ENCODE measurements around the gene TRIM2.
"Not testable (repeated sequence)": the region's sequence is repeated elsewhere in the genome, so short reads cannot be mapped to it uniquely, and the experiment has no call there.

Gene TRIM2

DNA sequence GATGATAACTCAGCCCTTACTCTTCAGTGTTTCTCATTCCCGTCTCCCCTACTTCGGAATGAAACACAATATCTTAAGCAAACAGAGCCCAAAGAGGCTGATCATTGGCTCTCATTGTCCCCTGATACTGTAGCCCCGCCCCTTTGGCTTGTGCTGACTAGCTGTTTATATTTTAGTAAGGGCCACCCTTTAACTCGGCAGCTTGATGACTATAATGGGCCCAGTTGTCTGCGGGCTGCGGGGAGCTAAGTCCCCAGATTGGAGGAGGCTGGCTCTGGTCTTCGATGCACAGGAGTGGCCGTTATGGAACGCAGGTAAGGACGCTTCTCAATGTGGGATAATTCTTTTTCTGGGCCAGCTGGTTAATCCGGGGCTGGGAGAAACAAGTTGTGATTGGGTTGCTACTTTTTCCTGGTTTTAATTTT is at the start of gene TRIM2:
Gene TRIM2, plus strand, starts transcription at position 197 of the 425 bp plus-strand sequence. Its CDS starts 88 bp downstream, at position 285.
- Mint-ChIP-seq H3K27ac (peak within 1 kb of the TSS; percentile 26), H3K9me3 (no peaks in the 10 kb centered on the region), H3K36me3 (ENCODE audit: low read depth) (no peaks in the 10 kb centered on the region), H3K27me3 (peaks cover under 1% of the 10 kb centered on the region), H3K4me1 (ENCODE audit: low read depth) (peaks cover 31% of the 10 kb centered on the region), H3K4me3 (peak within 1 kb of the TSS; percentile 45)

DNA sequence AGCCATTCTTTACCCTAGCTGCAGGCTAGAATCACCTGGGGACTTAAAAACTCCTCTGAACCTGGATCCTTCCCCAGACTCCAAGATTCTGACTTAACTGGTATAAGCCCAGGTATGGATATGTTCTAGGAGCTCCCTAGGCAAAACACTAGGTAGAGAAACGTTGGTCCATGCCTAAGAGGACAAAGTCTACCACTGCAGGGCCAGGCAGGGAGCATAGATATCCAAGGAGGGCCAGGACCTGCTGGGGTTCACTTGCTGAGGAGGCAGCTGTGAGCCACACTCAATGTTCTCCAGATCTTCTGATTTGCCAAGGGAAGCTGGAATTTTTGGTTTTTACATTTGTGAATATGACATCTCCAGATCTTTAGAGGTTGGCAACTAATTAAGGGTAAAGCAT is 48.6 kb upstream of the TRIM2 start:
- H3K4me1 Mint-ChIP-seq (ENCODE audit: low read depth): peaks cover 78% of the 10 kb centered on the region

DNA sequence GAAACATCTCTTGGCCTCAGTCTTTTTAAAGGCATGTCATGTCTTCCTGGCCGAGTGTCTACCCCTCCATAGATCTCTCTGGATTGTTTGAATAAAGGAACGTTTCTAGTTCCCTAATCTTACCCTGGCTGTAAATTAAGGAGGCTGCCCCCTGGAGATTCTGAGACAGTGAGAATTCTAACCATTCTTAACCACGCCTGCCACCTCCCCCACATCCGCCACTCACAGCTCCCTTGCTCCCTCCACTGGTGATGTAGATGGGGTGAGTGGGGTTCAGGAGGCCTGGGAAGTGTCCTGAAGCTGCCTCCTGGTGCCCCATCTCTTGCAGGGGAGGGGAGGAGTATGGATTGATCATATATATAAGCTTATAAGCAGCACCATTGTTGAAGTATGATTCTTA is 48.0 kb upstream of the TRIM2 start:
- Mint-ChIP-seq H3K4me1 (ENCODE audit: low read depth) (peaks cover 81% of the 10 kb centered on the region), H3K4me3 (no peak overlapping the region), H3K27ac (no peak overlapping the region), H3K9me3 (no peaks in the 10 kb centered on the region), H3K36me3 (ENCODE audit: low read depth) (no peaks in the 10 kb centered on the region), H3K27me3 (peaks cover 35% of the 10 kb centered on the region)

More for the DNA sequence above, 48.6 kb upstream of the TRIM2 start:
- H3K4me3 Mint-ChIP-seq: no peak overlapping the region
- no peaks in the 10 kb centered on the region for H3K9me3 Mint-ChIP-seq
- H3K27me3 Mint-ChIP-seq: peaks cover 38% of the 10 kb centered on the region
- no peaks in the 10 kb centered on the region for H3K36me3 Mint-ChIP-seq (ENCODE audit: low read depth)
- H3K27ac Mint-ChIP-seq: no peak overlapping the region

DNA sequence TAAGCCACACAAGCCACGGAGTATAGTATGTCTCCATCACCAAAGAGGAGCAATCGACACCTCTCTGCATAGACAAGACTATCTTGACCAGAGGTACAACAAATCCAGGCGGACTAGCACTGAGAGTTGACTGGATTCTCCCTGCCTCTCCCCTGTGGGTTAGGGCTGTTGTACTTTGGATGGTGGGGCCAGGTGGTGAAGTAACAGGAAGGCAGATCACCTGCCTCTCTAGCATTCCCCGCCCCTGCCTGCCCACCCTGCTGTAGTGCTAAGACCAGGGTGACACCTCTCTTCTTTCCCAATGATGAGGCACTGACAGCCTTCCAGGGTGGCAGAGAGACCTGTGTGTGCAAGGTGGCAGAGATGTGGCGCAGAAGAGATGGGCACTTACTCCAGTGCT is 47.5 kb upstream of the TRIM2 start:
- peaks cover 78% of the 10 kb centered on the region for H3K4me1 Mint-ChIP-seq (ENCODE audit: low read depth)
- H3K9me3 Mint-ChIP-seq: no peaks in the 10 kb centered on the region
- no peak overlapping the region for H3K4me3 Mint-ChIP-seq
- peaks cover 34% of the 10 kb centered on the region for H3K27me3 Mint-ChIP-seq
- no peaks in the 10 kb centered on the region for H3K36me3 Mint-ChIP-seq (ENCODE audit: low read depth)
- no peak overlapping the region for H3K27ac Mint-ChIP-seq

DNA sequence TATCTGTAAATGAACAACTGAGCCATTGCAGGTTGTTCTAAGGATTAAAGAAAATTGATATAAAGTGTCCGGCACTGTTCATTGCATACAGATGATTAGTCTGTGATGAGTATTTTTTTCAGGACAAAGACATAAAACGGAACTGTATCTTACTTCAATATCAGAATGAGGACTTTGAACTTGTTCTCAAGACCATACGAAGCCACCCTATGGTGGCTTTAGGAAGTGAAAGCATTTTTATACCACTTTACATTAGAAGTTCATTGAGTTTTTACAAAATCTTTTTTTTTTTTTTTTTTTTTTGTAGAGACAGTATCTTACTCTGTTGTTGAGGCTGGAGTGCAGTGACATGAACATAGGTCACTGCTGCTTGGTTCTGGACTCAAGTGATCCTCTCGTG is 45.2 kb upstream of the TRIM2 start:
- H3K4me1 Mint-ChIP-seq (ENCODE audit: low read depth): peaks cover 56% of the 10 kb centered on the region
- no peaks in the 10 kb centered on the region for H3K36me3 Mint-ChIP-seq (ENCODE audit: low read depth)
- H3K27me3 Mint-ChIP-seq: peaks cover 34% of the 10 kb centered on the region
- no peak overlapping the region for H3K27ac Mint-ChIP-seq
- no peaks in the 10 kb centered on the region for H3K9me3 Mint-ChIP-seq
- no peak overlapping the region for H3K4me3 Mint-ChIP-seq

DNA sequence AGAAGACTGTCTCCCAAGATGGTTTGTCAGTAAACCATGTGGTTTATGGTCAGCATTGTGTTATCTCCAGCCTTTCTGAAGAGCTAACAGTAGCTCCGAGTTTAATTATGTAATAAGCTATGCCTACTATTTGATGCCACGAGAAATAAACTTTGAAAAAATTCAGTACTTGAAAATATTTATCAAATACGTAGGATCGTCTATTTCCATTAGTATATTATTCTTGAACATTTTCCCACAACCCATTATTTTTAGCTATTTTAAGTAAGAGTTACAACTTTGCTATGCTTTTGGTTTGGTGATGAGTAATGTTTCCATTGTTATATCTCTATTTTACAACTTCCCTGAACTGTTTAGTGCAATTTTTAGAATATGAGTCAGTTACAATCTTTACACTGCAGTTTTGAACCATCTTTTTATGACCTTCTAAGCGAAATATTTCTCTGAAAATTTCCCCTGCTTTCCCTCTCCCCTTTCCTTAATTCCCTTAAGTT is 44.5 kb upstream of the TRIM2 start:
- peaks cover 30% of the 10 kb centered on the region for H3K27me3 Mint-ChIP-seq
- peaks cover 52% of the 10 kb centered on the region for H3K4me1 Mint-ChIP-seq (ENCODE audit: low read depth)
- peak overlapping the region; percentile 71 for H3K27ac Mint-ChIP-seq
- no peaks in the 10 kb centered on the region for H3K36me3 Mint-ChIP-seq (ENCODE audit: low read depth)
- H3K9me3 Mint-ChIP-seq: no peaks in the 10 kb centered on the region
- peak overlapping the region; percentile 40 for H3K4me3 Mint-ChIP-seq

DNA sequence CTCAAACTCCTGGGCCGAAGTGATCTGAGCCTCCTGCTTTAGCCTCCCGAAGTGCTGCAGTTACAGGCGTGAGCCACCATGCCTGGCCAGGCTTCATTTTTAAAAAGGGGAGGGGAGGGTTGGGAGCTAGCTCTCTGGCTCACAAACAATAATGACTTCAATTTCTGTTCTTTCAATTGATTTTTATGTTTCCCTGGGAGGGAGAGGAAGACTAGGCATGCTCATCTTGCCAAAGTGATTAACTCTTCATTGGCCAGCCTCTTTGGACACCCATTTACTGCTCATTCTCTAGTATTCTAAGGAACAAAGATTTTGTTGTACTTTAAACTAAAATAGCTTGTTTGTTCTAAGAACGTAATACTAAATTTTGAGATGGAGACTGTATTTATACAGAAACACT is 43.4 kb upstream of the TRIM2 start:
- Mint-ChIP-seq H3K27me3 (peaks cover 24% of the 10 kb centered on the region), H3K27ac (no peak overlapping the region), H3K4me3 (no peak overlapping the region), H3K9me3 (no peaks in the 10 kb centered on the region), H3K4me1 (ENCODE audit: low read depth) (peaks cover 44% of the 10 kb centered on the region), H3K36me3 (ENCODE audit: low read depth) (no peaks in the 10 kb centered on the region)

DNA sequence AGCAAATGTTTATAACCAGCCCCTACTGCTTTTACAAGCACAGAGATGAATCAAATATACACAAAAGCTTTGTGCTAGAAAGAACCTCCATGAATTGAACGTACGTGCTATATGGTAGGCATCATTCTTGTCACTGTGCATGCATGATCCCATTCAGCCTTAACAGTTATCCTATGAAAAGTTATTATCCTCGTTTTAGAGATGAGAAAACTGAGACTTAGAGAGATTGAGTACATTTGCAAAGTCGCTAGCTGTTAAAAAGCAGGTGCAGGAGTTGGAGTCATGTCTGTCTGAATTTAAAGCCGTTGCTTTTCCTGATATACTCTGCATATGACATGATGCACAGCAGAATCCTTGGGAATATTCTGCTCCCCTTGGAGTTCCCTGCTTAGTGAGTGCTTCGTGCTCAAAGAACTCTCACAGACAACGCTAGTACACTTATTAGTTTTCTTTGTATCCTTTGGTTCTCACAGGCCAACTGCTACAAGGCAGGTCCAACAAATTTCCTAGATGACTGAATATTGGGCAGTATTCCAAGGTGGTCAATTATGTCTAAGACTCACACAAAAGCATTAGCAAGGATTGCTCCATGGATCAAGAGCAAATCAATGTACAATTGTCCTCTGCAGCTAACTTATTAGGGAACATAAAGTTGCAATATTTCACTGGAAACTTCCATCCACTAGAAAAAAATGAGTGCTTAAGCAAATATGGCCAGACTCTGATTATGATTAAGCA is 42.8 kb upstream of the TRIM2 start:
- Mint-ChIP-seq H3K4me1 (ENCODE audit: low read depth) (peaks cover 38% of the 10 kb centered on the region), H3K27ac (no peak overlapping the region), H3K9me3 (no peaks in the 10 kb centered on the region), H3K4me3 (no peak overlapping the region), H3K36me3 (ENCODE audit: low read depth) (no peaks in the 10 kb centered on the region), H3K27me3 (peaks cover 21% of the 10 kb centered on the region)

GRCh38 chr4:153165236-153165635 is 39.0 kb upstream of the TRIM2 start:
- not testable (repeated sequence) for H3K4me3 Mint-ChIP-seq; H3K4me1 Mint-ChIP-seq (ENCODE audit: low read depth); H3K36me3 Mint-ChIP-seq (ENCODE audit: low read depth); H3K27ac Mint-ChIP-seq; H3K9me3 Mint-ChIP-seq
- peaks cover 24% of the 10 kb centered on the region for H3K27me3 Mint-ChIP-seq

DNA sequence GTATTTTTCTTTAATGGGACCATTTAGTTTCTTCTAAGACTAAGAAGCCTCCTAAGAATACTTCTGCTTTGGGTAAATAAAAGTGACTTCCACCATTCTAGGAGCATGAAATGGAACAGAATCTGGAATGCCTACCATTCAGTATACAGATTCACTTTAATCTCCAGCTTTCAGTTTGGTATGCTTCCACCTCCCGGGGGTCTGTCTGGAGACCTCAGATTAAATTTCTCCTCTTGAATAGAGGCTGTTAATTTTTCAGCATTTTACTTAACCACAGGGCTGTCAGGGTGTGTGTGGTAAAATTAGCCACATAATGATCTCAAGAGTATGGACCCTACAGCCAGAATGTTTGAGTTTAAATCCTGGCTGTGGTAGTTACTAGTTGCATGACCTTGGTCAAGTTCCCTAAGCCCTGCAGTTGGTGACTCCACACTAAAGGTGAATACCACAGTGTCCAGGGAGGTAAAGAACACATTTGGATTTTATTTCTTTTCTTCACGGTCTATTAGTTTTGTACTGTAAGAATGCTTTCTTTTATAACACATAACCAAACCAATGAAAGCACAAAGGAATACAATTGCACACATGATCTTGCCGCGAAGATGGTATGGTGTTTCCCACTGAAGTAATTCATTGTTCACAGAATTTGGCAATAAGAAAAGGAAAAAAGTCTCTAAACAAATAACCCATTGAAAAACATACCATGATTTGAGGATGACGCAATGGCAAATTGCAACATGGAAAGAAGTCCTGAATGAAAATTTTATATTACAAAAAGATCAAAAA is 37.3 kb upstream of the TRIM2 start:
- H3K27me3 Mint-ChIP-seq: peaks cover 19% of the 10 kb centered on the region
- no peak overlapping the region for H3K4me3 Mint-ChIP-seq
- H3K27ac Mint-ChIP-seq: no peak overlapping the region
- H3K9me3 Mint-ChIP-seq: no peaks in the 10 kb centered on the region
- H3K36me3 Mint-ChIP-seq (ENCODE audit: low read depth): no peaks in the 10 kb centered on the region
- no peaks in the 10 kb centered on the region for H3K4me1 Mint-ChIP-seq (ENCODE audit: low read depth)

- Mint-ChIP-seq H3K4me1 (ENCODE audit: low read depth) (no peaks in the 10 kb centered on the region), H3K27ac (no peak overlapping the region), H3K27me3 (peaks cover 14% of the 10 kb centered on the region), H3K9me3 (no peaks in the 10 kb centered on the region), H3K36me3 (ENCODE audit: low read depth) (no peaks in the 10 kb centered on the region), H3K4me3 (no peak overlapping the region)
Measured at GRCh38 chr4:153169776-153170175, 34.5 kb upstream of the TRIM2 start.

DNA sequence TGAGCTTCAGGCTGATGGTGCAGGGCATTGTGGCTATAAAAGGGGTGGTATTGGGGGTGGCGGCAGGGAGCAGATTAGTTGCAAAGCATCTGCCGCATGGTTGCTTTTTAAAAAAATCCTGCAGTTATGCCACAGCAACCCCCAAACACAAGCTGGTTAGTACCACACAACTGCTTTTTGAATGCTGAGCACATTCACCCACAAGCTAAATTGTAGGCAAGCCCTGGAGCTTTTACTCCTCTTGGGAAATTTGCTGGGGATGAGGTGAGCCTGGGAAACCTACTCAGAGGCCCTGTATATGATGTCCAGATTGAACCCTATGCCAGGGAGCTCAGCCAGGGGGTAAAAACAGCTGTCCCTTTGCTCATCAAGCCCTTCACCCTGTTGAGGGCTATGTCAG is 33.8 kb upstream of the TRIM2 start:
- H3K4me3 Mint-ChIP-seq: no peak overlapping the region
- peaks cover 13% of the 10 kb centered on the region for H3K27me3 Mint-ChIP-seq
- H3K4me1 Mint-ChIP-seq (ENCODE audit: low read depth): no peaks in the 10 kb centered on the region
- no peaks in the 10 kb centered on the region for H3K36me3 Mint-ChIP-seq (ENCODE audit: low read depth)
- H3K9me3 Mint-ChIP-seq: no peaks in the 10 kb centered on the region
- no peak overlapping the region for H3K27ac Mint-ChIP-seq

DNA sequence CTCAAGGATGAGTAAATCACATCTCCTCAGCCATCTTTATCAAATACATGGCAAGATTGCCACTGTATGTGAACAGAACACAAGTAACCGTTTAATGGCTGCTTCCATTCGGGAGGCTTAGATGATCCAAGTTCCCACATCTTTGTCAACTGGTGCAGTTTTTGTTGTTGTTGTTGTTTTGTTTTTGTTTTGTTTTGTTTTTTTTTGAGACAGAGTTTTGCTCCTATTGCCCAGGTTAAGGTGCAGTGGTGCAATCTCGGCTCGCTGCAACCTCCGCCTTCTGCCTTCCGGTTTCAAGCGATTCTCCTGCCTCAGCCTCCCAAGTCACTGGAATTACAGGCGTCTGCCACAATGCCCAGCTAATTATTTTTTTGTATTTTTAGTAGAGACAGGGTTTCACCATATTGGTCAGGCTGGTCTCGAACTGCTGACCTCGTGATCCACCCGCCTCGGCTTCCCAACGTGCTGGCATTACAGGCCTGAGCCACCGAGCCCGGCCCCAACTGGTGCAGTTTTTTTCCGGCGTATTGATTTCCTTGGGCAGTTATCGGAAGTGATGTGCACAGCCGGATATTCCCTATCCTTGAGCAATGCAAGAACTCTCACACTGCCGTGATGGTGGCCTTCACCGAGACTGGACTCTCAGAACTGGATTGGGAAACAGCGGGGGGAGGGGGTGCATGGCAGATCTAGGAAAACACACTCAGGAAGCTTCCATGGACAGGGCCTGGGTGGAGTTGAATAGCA is 29.2 kb upstream of the TRIM2 start:
- H3K4me1 Mint-ChIP-seq (ENCODE audit: low read depth): no peaks in the 10 kb centered on the region
- H3K4me3 Mint-ChIP-seq: no peak overlapping the region
- no peak overlapping the region for H3K27ac Mint-ChIP-seq
- H3K36me3 Mint-ChIP-seq (ENCODE audit: low read depth): no peaks in the 10 kb centered on the region
- no peaks in the 10 kb centered on the region for H3K9me3 Mint-ChIP-seq
- H3K27me3 Mint-ChIP-seq: no peaks in the 10 kb centered on the region

GRCh38 chr4:153176938-153177337 is 27.3 kb upstream of the TRIM2 start:
- H3K4me3 Mint-ChIP-seq: no peak overlapping the region
- no peaks in the 10 kb centered on the region for H3K9me3 Mint-ChIP-seq
- H3K4me1 Mint-ChIP-seq (ENCODE audit: low read depth): no peaks in the 10 kb centered on the region
- no peaks in the 10 kb centered on the region for H3K27me3 Mint-ChIP-seq
- H3K36me3 Mint-ChIP-seq (ENCODE audit: low read depth): no peaks in the 10 kb centered on the region
- no peak overlapping the region for H3K27ac Mint-ChIP-seq

DNA sequence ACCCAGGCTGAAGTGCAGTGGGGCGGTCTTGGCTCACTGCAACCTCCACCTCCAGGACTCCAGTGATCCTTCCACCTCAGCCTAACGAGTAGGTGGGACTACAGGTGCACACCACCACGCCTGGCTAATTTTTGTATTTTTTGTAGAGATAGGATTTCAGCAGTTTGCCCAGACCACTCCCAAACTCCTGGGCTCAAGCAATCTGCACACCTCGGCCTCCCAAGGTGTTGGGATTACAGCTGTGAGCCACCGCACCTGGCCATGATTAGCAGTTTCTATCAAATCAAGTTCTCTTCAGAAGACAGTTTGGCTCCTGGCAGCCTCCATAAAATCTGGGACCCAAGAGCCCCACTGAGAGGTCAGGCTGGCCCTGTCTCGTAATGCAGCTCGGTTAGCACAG is 26.4 kb upstream of the TRIM2 start:
- Mint-ChIP-seq H3K9me3 (no peaks in the 10 kb centered on the region), H3K27ac (no peak overlapping the region), H3K4me1 (ENCODE audit: low read depth) (no peaks in the 10 kb centered on the region), H3K4me3 (no peak overlapping the region), H3K27me3 (no peaks in the 10 kb centered on the region), H3K36me3 (ENCODE audit: low read depth) (no peaks in the 10 kb centered on the region)
